ENCODE data around the gene PYDC1. TPM values are rescaled to one million over a fixed set of nuclear protein-coding genes. Genes with fewer than 3 reads are reported as not detected.

The PYDC1 gene
- total RNA-seq (2016; rRNA removed; fragmentation: Illumina TruSeq; extraction: Trizol) (not detected in 2 replicates), polyA plus RNA-seq (2011; rRNA removed) (not detected in 2 replicates), polyA minus RNA-seq (2011; rRNA and poly(A)+ RNA removed; ENCODE audit: low replicate concordance) (not detected in 2 replicates), Bru-seq, nascent RNA (not detected), BruChase-seq, experiment 1, labeled RNA remaining after a 6-hour chase (not detected), BruChase-seq, experiment 2, labeled RNA remaining after a 2-hour chase (not detected)
- not detected in 2 replicates for total RNA-seq (2016; cell fraction: cytosol; rRNA removed; fragmentation: Illumina TruSeq; extraction: Trizol; ENCODE audit: low read depth)
- total RNA-seq (2016; cell fraction: insoluble cytoplasmic fraction; rRNA removed; fragmentation: Illumina TruSeq; extraction: Trizol) = not detected in 2 replicates
- not detected in 2 replicates for total RNA-seq (2016; cell fraction: membrane; rRNA removed; fragmentation: Illumina TruSeq; extraction: Trizol)
- not detected in 2 replicates for total RNA-seq (2016; cell fraction: nucleus; rRNA removed; fragmentation: Illumina TruSeq; extraction: Trizol)
- not detected in 2 replicates for polyA plus RNA-seq (2011; cell fraction: cytosol; rRNA removed)
- not detected in 2 replicates for polyA plus RNA-seq (2011; cell fraction: nucleus; rRNA removed)
- not detected in 2 replicates for polyA plus RNA-seq (2012)
- not detected in 2 replicates for polyA plus RNA-seq (2016; cell fraction: cytosol; fragmentation: Illumina TruSeq; extraction: Trizol; ENCODE audit: low read depth)
- not detected in 2 replicates for polyA plus RNA-seq (2016; cell fraction: insoluble cytoplasmic fraction; fragmentation: Illumina TruSeq; extraction: Trizol; ENCODE audit: low read depth)
- polyA plus RNA-seq (2016; cell fraction: membrane; fragmentation: Illumina TruSeq; extraction: Trizol; ENCODE audit: low read depth) = not detected in 2 replicates
- not detected in 2 replicates for polyA plus RNA-seq (2016; cell fraction: nucleus; fragmentation: Illumina TruSeq; extraction: Trizol; ENCODE audit: insufficient read depth, low read depth)
- polyA minus RNA-seq (2011; cell fraction: cytosol; rRNA and poly(A)+ RNA removed) = not detected in 2 replicates
- polyA minus RNA-seq (2011; cell fraction: nucleus; rRNA and poly(A)+ RNA removed) = not detected in 2 replicates
- long read RNA-seq, experiment 1 = 0 reads
- long read RNA-seq, experiment 2 = 0 reads

DNA sequence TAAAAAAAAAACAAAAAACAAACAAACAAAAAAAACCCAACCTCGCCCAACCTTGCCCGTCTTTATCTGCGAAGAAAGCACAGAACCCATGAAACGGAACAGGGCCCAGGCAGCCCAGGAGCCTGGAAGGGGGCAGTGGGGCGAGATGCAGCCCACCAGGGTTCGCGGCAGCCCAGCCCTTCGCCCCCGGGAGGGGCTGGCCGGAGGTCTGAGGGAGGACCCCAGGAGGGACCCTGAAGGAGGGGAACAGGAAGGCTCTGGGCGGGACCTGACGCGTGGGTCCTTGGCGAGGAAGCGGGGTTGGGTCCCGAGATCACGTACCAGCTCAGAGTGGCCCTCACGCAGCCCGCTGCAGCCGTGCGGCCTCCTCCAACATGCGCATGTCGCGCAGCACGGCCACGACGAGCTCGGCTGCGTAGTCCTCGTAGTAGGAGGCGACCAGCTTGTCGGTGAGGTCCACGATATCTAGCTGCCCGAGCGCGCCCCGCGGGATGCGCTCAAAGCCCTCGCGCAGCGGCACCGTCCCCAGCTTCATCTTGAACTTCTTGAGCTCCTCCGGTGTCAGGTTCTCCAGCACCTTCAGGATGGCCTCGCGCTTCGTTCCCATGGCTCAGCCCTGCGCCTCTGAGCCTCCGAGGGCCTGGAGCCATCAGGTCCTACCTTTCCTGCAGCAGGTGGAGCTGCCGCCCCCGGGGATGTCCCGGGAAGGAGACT, at the start of gene PYDC1:
Gene PYDC1 (minus strand): TSS at position 714 of the 714 bp plus-strand sequence. CDS start 107 bp downstream, at position 607.
- TF ChIP-seq, protein P1, sequence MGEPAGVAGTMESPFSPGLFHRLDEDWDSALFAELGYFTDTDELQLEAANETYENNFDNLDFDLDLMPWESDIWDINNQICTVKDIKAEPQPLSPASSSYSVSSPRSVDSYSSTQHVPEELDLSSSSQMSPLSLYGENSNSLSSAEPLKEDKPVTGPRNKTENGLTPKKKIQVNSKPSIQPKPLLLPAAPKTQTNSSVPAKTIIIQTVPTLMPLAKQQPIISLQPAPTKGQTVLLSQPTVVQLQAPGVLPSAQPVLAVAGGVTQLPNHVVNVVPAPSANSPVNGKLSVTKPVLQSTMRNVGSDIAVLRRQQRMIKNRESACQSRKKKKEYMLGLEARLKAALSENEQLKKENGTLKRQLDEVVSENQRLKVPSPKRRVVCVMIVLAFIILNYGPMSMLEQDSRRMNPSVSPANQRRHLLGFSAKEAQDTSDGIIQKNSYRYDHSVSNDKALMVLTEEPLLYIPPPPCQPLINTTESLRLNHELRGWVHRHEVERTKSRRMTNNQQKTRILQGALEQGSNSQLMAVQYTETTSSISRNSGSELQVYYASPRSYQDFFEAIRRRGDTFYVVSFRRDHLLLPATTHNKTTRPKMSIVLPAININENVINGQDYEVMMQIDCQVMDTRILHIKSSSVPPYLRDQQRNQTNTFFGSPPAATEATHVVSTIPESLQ (CRISPR knock-in tag; conservative IDR thresholded peaks at IDR 0.05) = no peak
- no peak for TF ChIP-seq ZNF800 (CRISPR knock-in tag; IDR thresholded peaks at IDR 0.05)
- TF ChIP-seq, protein P2, sequence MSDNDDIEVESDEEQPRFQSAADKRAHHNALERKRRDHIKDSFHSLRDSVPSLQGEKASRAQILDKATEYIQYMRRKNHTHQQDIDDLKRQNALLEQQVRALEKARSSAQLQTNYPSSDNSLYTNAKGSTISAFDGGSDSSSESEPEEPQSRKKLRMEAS (IDR thresholded peaks at IDR 0.05) = no peak
- no peak for TF ChIP-seq ZBTB7A (CRISPR knock-in tag; IDR thresholded peaks at IDR 0.05)
- TF ChIP-seq GABPB1 (CRISPR knock-in tag; IDR thresholded peaks at IDR 0.05) = peak; percentile 31; the same call in 1 of the 2 replicates
- TF ChIP-seq CEBPB (IDR thresholded peaks at IDR 0.05; ENCODE audit: borderline replicate concordance, low read depth, low read length) = no peak
- no peak for TF ChIP-seq BCL6 (CRISPR knock-in tag; IDR thresholded peaks at IDR 0.05)
- TF ChIP-seq NRL (CRISPR knock-in tag; IDR thresholded peaks at IDR 0.05; ENCODE audit: borderline replicate concordance) = 0 out of 2 replicates have a peak, but pooled peaks have one; percentile 19
- no peak for TF ChIP-seq AKAP8 (CRISPR knock-in tag; IDR thresholded peaks at IDR 0.05)
- no peaks in the 10 kb centered on the region for H3K36me3 ChIP-seq (replicated peaks in 1 of 2; ENCODE audit: control insufficient read depth in 1 of 2, insufficient read depth in 2 of 2, low read length in 2 of 2)
- in situ Hi-C loops (cut with HindIII; ENCODE audit: extremely low pct_ligation_motif_present, low pct_unique_long_range_greater_than_20kb) (loop anchor here (25.0 kb wide), 2 partner anchors 221 to 646 kb away; partner anchors contain the start of genes COX6A2, ZNF267 and ZNF843), intact Hi-C loops (cut with micrococcal nuclease; ENCODE audit: unreplicated experiment) (no loop called here)
- ChIA-PET POLR2A (interaction anchor here (2.3 kb wide), 1 partner anchor 36 kb away, joined by 11 read pairs; the partner anchor contains the start of gene FUS), CTCF (ENCODE audit: low intra/inter-chr PET ratio, low total read pairs) (no interaction called here)
- peaks cover 12% of the 10 kb centered on the region for H3K4me1 ChIP-seq (ENCODE audit: insufficient read depth, low read length)
- peak within 1 kb of the TSS; percentile 85; the same call in 1 of the 2 replicates for H3K4me2 ChIP-seq (ENCODE audit: low read depth, low read length)
- 65% methylated on average over 36 of the region's 52 CpGs for WGBS (ENCODE audit: low lambda C conversion rate)
- FAIRE-seq (no peak), ATAC-seq (no peak), DNase-seq (ENCODE audit: low spot score) (no peak)
- no peaks in the 10 kb centered on the region for H4K20me1 ChIP-seq (ENCODE audit: insufficient read depth, low read length)
- H3K4me3 ChIP-seq (replicated peaks in 1 of 3; ENCODE audit: insufficient read depth in 1 of 3, low read depth in 2 of 3, low read length in 3 of 3) = peak within 1 kb of the TSS in 1 of 3 experiments; percentile 69; a peak in 1 of 6 replicates
- no TSS peak for BruUV-seq (replicated peaks)
- H3K9me3 ChIP-seq (ENCODE audit: low read length) = no peaks in the 10 kb centered on the region
- no peak within 1 kb of the TSS for H3K9ac ChIP-seq (ENCODE audit: insufficient read depth, low read depth, low read length)
- no peak within 1 kb of the TSS for H2AFZ ChIP-seq (ENCODE audit: low read length)
- H3K79me2 ChIP-seq (ENCODE audit: insufficient read depth, low read length) = no peaks in the 10 kb centered on the region
- peaks cover 22 to 67% of the 10 kb centered on the region in 2 experiments for H3K27me3 ChIP-seq (ENCODE audit: control insufficient read depth in 1 of 2, insufficient read depth in 2 of 2, low read length in 2 of 2)
- H3K27ac ChIP-seq (ENCODE audit: extremely low read length, insufficient read depth, low read length) = no peak within 1 kb of the TSS

All from HepG2 (cell line).